NT2/D1 (cell line): ENCODE measurements around the gene ZC3H14.

Experiments used
- SUZ12 ChIP-seq: IDR thresholded peaks from 2 replicates; pipeline ENCODE4 v1.6.1; 2011; ENCODE audit not compliant: insufficient read length, insufficient read depth; ENCODE audit errors: extremely low read depth
- YY1 ChIP-seq: IDR thresholded peaks from 2 replicates; pipeline ENCODE4 v1.6.1; 2011; ENCODE audit not compliant: insufficient read length, insufficient read depth
- ZNF274 ChIP-seq: IDR thresholded peaks from 2 replicates; pipeline ENCODE4 v1.6.1; 2011; ENCODE audit warnings: mild to moderate bottlenecking, low read depth, low read length

GRCh38 chr14:88611878-88612277 is 49.0 kb downstream of the ZC3H14 start:
- TF ChIP-seq ZNF274, result no peak
- no peak for TF ChIP-seq YY1
- TF ChIP-seq SUZ12, result no peak
